UCSD-AML1 (cell line): ENCODE results near the gene SIX1.

ENCODE experiments used
- DNase-seq: peaks from one replicate; lab custom pipeline; 2025; ENCODE audit not compliant: unreplicated experiment; lab: John Stamatoyannopoulos, UW

SIX1 gene

GRCh38 chr14:60655898-60656685 is 6.8 kb upstream of the SIX1 start:
- DNase-seq, result no peak

- DNase-seq, result no peak
Observed at GRCh38 chr14:60655119-60655897, 6.0 kb upstream of the SIX1 start.

GRCh38 chr14:60654334-60654821 is 5.1 kb upstream of the SIX1 start:
- DNase-seq, result no peak

- DNase-seq, result no peak
Observed at GRCh38 chr14:60653701-60654161, 4.5 kb upstream of the SIX1 start.

- DNase-seq, result no peak
Observed at GRCh38 chr14:60652674-60653651, 3.7 kb upstream of the SIX1 start.

GRCh38 chr14:60651796-60652673 is 2.8 kb upstream of the SIX1 start:
- no peak for DNase-seq

GRCh38 chr14:60651086-60651795 is 2.0 kb upstream of the SIX1 start:
- DNase-seq, result no peak

GRCh38 chr14:60650373-60650961 is 1.2 kb upstream of the SIX1 start:
- no peak for DNase-seq

GRCh38 chr14:60649875-60650372 is 647 bp upstream of the SIX1 start:
- no peak for DNase-seq

- no peak for DNase-seq
Observed at GRCh38 chr14:60648249-60648933, 886 bp downstream of the SIX1 start.

- no peak for DNase-seq
Observed at GRCh38 chr14:60647837-60648248, 1.4 kb downstream of the SIX1 start.

- DNase-seq, result no peak
Observed at GRCh38 chr14:60647081-60647836, 2.0 kb downstream of the SIX1 start.

- no peak for DNase-seq
Observed at GRCh38 chr14:60646226-60646818, 3.0 kb downstream of the SIX1 start.

- DNase-seq, result no peak
Observed at GRCh38 chr14:60645126-60645741, 4.0 kb downstream of the SIX1 start.

GRCh38 chr14:60644666-60645065 is 4.6 kb downstream of the SIX1 start:
- DNase-seq, result no peak

- DNase-seq, result no peak
Observed at GRCh38 chr14:60643463-60644314, 5.6 kb downstream of the SIX1 start.
